ENCODE measurements around the gene ADD1.
A peak's percentile ranks its signal among the peaks of the same experiment; 100 is the strongest.

ADD1 gene

GRCh38 chr4:2837904-2838496 lies 5.6 kb upstream of the ADD1 start:
- H3K4me3 ChIP-seq (ENCODE audit: low read length): peak overlapping the region; percentile 62
- H3K27ac ChIP-seq (ENCODE audit: low read depth, low read length): peak overlapping the region; percentile 55
- H3K4me1 ChIP-seq (ENCODE audit: control insufficient read depth, insufficient read depth, low read length): peaks cover 6% of the 10 kb centered on the region
- no peaks in the 10 kb centered on the region for H3K27me3 ChIP-seq (ENCODE audit: control insufficient read depth, insufficient read depth, low read length)
- H3K36me3 ChIP-seq (ENCODE audit: control insufficient read depth, insufficient read depth, low read length): no peaks in the 10 kb centered on the region
- H3K9ac ChIP-seq (ENCODE audit: low read length): no peak overlapping the region

GRCh38 chr4:2839060-2839459 lies 4.6 kb upstream of the ADD1 start:
- Histone ChIP-seq H3K27me3 (ENCODE audit: control insufficient read depth, insufficient read depth, low read length) (no peaks in the 10 kb centered on the region), H3K9ac (ENCODE audit: low read length) (no peak overlapping the region), H3K4me1 (ENCODE audit: control insufficient read depth, insufficient read depth, low read length) (peaks cover 7% of the 10 kb centered on the region), H3K36me3 (ENCODE audit: control insufficient read depth, insufficient read depth, low read length) (no peaks in the 10 kb centered on the region), H3K27ac (ENCODE audit: low read depth, low read length) (no peak overlapping the region), H3K4me3 (ENCODE audit: low read length) (no peak overlapping the region)

GRCh38 chr4:2842687-2843262 lies 869 bp upstream of the ADD1 start:
- Histone ChIP-seq H3K9ac (ENCODE audit: low read length) (peak overlapping the region; percentile 76), H3K27me3 (ENCODE audit: control insufficient read depth, insufficient read depth, low read length) (no peaks in the 10 kb centered on the region), H3K27ac (ENCODE audit: low read depth, low read length) (peak overlapping the region; percentile 92), H3K36me3 (ENCODE audit: control insufficient read depth, insufficient read depth, low read length) (no peaks in the 10 kb centered on the region), H3K4me3 (ENCODE audit: low read length) (peak overlapping the region; percentile 60), H3K4me1 (ENCODE audit: control insufficient read depth, insufficient read depth, low read length) (peaks cover 12% of the 10 kb centered on the region)

GRCh38 chr4:2843941-2844584 lies 419 bp downstream of the ADD1 start:
- Histone ChIP-seq H3K9ac (ENCODE audit: low read length) (peak overlapping the region; percentile 78), H3K4me1 (ENCODE audit: control insufficient read depth, insufficient read depth, low read length) (peaks cover 10% of the 10 kb centered on the region), H3K36me3 (ENCODE audit: control insufficient read depth, insufficient read depth, low read length) (no peaks in the 10 kb centered on the region), H3K27me3 (ENCODE audit: control insufficient read depth, insufficient read depth, low read length) (no peaks in the 10 kb centered on the region), H3K27ac (ENCODE audit: low read depth, low read length) (peak overlapping the region; percentile 92), H3K4me3 (ENCODE audit: low read length) (peak overlapping the region; percentile 93)

- Histone ChIP-seq H3K9ac (ENCODE audit: low read length) (no peak overlapping the region), H3K4me3 (ENCODE audit: low read length) (no peak overlapping the region), H3K27ac (ENCODE audit: low read depth, low read length) (no peak overlapping the region), H3K4me1 (ENCODE audit: control insufficient read depth, insufficient read depth, low read length) (peaks cover 10% of the 10 kb centered on the region), H3K27me3 (ENCODE audit: control insufficient read depth, insufficient read depth, low read length) (no peaks in the 10 kb centered on the region), H3K36me3 (ENCODE audit: control insufficient read depth, insufficient read depth, low read length) (no peaks in the 10 kb centered on the region)
Measured at GRCh38 chr4:2846172-2846571, 2.5 kb downstream of the ADD1 start.

GRCh38 chr4:2847302-2847871 lies 3.7 kb downstream of the ADD1 start:
- Histone ChIP-seq H3K27me3 (ENCODE audit: control insufficient read depth, insufficient read depth, low read length) (no peaks in the 10 kb centered on the region), H3K9ac (ENCODE audit: low read length) (no peak overlapping the region), H3K36me3 (ENCODE audit: control insufficient read depth, insufficient read depth, low read length) (no peaks in the 10 kb centered on the region), H3K27ac (ENCODE audit: low read depth, low read length) (no peak overlapping the region), H3K4me3 (ENCODE audit: low read length) (no peak overlapping the region), H3K4me1 (ENCODE audit: control insufficient read depth, insufficient read depth, low read length) (peaks cover 13% of the 10 kb centered on the region)

GRCh38 chr4:2848449-2848848 lies 4.8 kb downstream of the ADD1 start:
- H3K27ac ChIP-seq (ENCODE audit: low read depth, low read length): no peak overlapping the region
- no peak overlapping the region for H3K9ac ChIP-seq (ENCODE audit: low read length)
- H3K4me3 ChIP-seq (ENCODE audit: low read length): no peak overlapping the region
- H3K4me1 ChIP-seq (ENCODE audit: control insufficient read depth, insufficient read depth, low read length): peaks cover 10% of the 10 kb centered on the region
- H3K27me3 ChIP-seq (ENCODE audit: control insufficient read depth, insufficient read depth, low read length): no peaks in the 10 kb centered on the region
- no peaks in the 10 kb centered on the region for H3K36me3 ChIP-seq (ENCODE audit: control insufficient read depth, insufficient read depth, low read length)

GRCh38 chr4:2849267-2850152 lies 5.9 kb downstream of the ADD1 start:
- Histone ChIP-seq H3K4me3 (ENCODE audit: low read length) (no peak overlapping the region), H3K9ac (ENCODE audit: low read length) (no peak overlapping the region), H3K27ac (ENCODE audit: low read depth, low read length) (no peak overlapping the region), H3K36me3 (ENCODE audit: control insufficient read depth, insufficient read depth, low read length) (peaks cover 8% of the 10 kb centered on the region), H3K27me3 (ENCODE audit: control insufficient read depth, insufficient read depth, low read length) (no peaks in the 10 kb centered on the region), H3K4me1 (ENCODE audit: control insufficient read depth, insufficient read depth, low read length) (peaks cover 10% of the 10 kb centered on the region)

- H3K36me3 ChIP-seq (ENCODE audit: control insufficient read depth, insufficient read depth, low read length): peaks cover 8% of the 10 kb centered on the region
- peaks cover 8% of the 10 kb centered on the region for H3K4me1 ChIP-seq (ENCODE audit: control insufficient read depth, insufficient read depth, low read length)
- no peaks in the 10 kb centered on the region for H3K27me3 ChIP-seq (ENCODE audit: control insufficient read depth, insufficient read depth, low read length)
- no peak overlapping the region for H3K27ac ChIP-seq (ENCODE audit: low read depth, low read length)
- no peak overlapping the region for H3K4me3 ChIP-seq (ENCODE audit: low read length)
- no peak overlapping the region for H3K9ac ChIP-seq (ENCODE audit: low read length)
Measured at GRCh38 chr4:2850966-2851798, 7.5 kb downstream of the ADD1 start.

- no peaks in the 10 kb centered on the region for H3K27me3 ChIP-seq (ENCODE audit: control insufficient read depth, insufficient read depth, low read length)
- no peak overlapping the region for H3K27ac ChIP-seq (ENCODE audit: low read depth, low read length)
- H3K36me3 ChIP-seq (ENCODE audit: control insufficient read depth, insufficient read depth, low read length): peaks cover 8% of the 10 kb centered on the region
- H3K4me1 ChIP-seq (ENCODE audit: control insufficient read depth, insufficient read depth, low read length): peaks cover 6% of the 10 kb centered on the region
- H3K9ac ChIP-seq (ENCODE audit: low read length): no peak overlapping the region
- H3K4me3 ChIP-seq (ENCODE audit: low read length): no peak overlapping the region
Measured at GRCh38 chr4:2852481-2852921, 8.9 kb downstream of the ADD1 start.

- Histone ChIP-seq H3K9ac (ENCODE audit: low read length) (no peak overlapping the region), H3K4me1 (ENCODE audit: control insufficient read depth, insufficient read depth, low read length) (peaks cover 20% of the 10 kb centered on the region), H3K4me3 (ENCODE audit: low read length) (no peak overlapping the region), H3K27ac (ENCODE audit: low read depth, low read length) (no peak overlapping the region), H3K36me3 (ENCODE audit: control insufficient read depth, insufficient read depth, low read length) (peaks cover 8% of the 10 kb centered on the region), H3K27me3 (ENCODE audit: control insufficient read depth, insufficient read depth, low read length) (no peaks in the 10 kb centered on the region)
Measured at GRCh38 chr4:2855584-2855983, 11.9 kb downstream of the ADD1 start.
